OCI-LY1 (cell line): Measurements from ENCODE around the gene PIBF1.
"Not testable (repeated sequence)": the region's sequence is repeated elsewhere in the genome, so short reads cannot be mapped to it uniquely, and the experiment has no call there.

ENCODE experiments used
- H2AFZ ChIP-seq: fragments of 200-600 bp; sonication (generic), shearing (Covaris generic); 2 replicates; pipeline ENCODE4 v1.6.0; 2014; ENCODE audit warnings: antibody characterized with exemption, mild to moderate bottlenecking, low read length
- H3F3A ChIP-seq: fragments of 200-600 bp; sonication (generic), shearing (Covaris generic); 2 replicates; pipeline ENCODE4 v1.6.0; 2014; ENCODE audit warnings: mild to moderate bottlenecking, antibody characterized with exemption, low read length, moderate library complexity; ENCODE audit not compliant: insufficient read depth
- H3K27ac ChIP-seq: fragments of 200-600 bp; sonication (generic); 2 replicates; pipeline ENCODE4 v1.5.1; 2014; ENCODE audit warnings: low read length, mixed run types, mild to moderate bottlenecking, low read depth; ENCODE audit not compliant: poor library complexity, severe bottlenecking
- H3K27me3 ChIP-seq: fragments of 200-600 bp; sonication (generic); 2 replicates; pipeline ENCODE4 v1.6.0; 2014; ENCODE audit warnings: antibody characterized with exemption, mild to moderate bottlenecking, low read length, moderate library complexity; ENCODE audit not compliant: insufficient read depth
- H3K36me3 ChIP-seq: fragments of 200-600 bp; sonication (generic); 2 replicates; pipeline ENCODE4 v1.6.1; 2014; ENCODE audit warnings: mild to moderate bottlenecking, antibody characterized with exemption, low read length, moderate library complexity, mixed read lengths; ENCODE audit not compliant: insufficient read depth
- H3K4me1 ChIP-seq: fragments of 200-600 bp; sonication (generic); 2 replicates; pipeline ENCODE4 v1.5.1; 2014; ENCODE audit warnings: mild to moderate bottlenecking, low read length, moderate library complexity; ENCODE audit not compliant: insufficient read depth, severe bottlenecking
- H3K4me2 ChIP-seq: fragments of 200-600 bp; sonication (generic), shearing (Covaris generic); 2 replicates; pipeline ENCODE4 v1.6.1; 2014; ENCODE audit warnings: low read length
- H3K4me3 ChIP-seq: fragments of 200-600 bp; sonication (generic); 2 replicates; pipeline ENCODE4 v1.5.1; 2014; ENCODE audit warnings: low read length, low read depth, mild to moderate bottlenecking, mixed read lengths; ENCODE audit not compliant: poor library complexity, severe bottlenecking
- H3K79me2 ChIP-seq: fragments of 200-600 bp; shearing (Covaris generic); 2 replicates; pipeline ENCODE4 v1.6.1; 2016; ENCODE audit warnings: mixed run types, low read length, mixed read lengths; ENCODE audit not compliant: insufficient read depth
- H3K9ac ChIP-seq: fragments of 200-600 bp; sonication (generic), shearing (Covaris generic); 2 replicates; pipeline ENCODE4 v1.6.1; 2014; ENCODE audit warnings: mild to moderate bottlenecking, low read length, mixed read lengths
- H3K9me2 ChIP-seq: fragments of 200-600 bp; sonication (generic), shearing (Covaris generic); 2 replicates; pipeline ENCODE4 v1.6.1; 2014; ENCODE audit warnings: low read depth, mild to moderate bottlenecking, low read length, mixed read lengths
- H3K9me3 ChIP-seq: fragments of 200-600 bp; shearing (Covaris generic); 2 replicates; pipeline ENCODE4 v1.6.1; 2014; ENCODE audit warnings: low read length, mixed read lengths
- H4K20me1 ChIP-seq: fragments of 200-600 bp; sonication (generic), shearing (Covaris generic); 2 replicates; pipeline ENCODE4 v1.6.0; 2016; ENCODE audit warnings: mild to moderate bottlenecking, low read length; ENCODE audit not compliant: insufficient read depth
- EZH2 ChIP-seq: fragments of 200-600 bp; sonication (generic), shearing (Covaris generic); IDR thresholded peaks from 2 replicates; pipeline ENCODE4 v1.8.0; 2017; ENCODE audit warnings: borderline replicate concordance, mixed run types, mild to moderate bottlenecking, antibody characterized with exemption, low read length, moderate library complexity, mixed read lengths
- TF ChIP-seq, protein P1 (sequence below): fragments of 200-600 bp; sonication (generic), shearing (Covaris generic); IDR thresholded peaks from 2 replicates; pipeline ENCODE4 v1.5.1; 2017; ENCODE audit warnings: mild to moderate bottlenecking, antibody characterized with exemption, low read length, moderate library complexity, mixed read lengths

PIBF1 gene

DNA sequence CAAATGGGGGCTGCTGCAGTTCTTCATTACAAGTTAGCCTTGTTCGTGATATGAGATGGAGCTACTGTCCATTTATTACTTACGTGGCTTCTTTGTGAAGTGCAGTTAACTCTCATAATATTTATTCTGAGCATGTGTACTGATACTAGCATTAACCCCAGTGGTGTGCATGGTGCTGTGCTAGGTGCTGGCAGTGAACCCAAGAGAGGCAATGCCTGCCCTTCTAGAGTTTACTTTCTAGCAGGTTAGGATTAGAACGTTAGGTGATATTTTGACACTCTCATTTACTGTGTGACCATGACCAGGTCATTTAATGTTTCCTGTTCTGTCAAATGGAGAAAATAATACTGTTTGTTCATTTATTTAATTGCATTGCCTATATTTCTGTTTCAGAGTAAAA is 16.9 kb downstream of the PIBF1 start:
- no peak overlapping the region for H3K4me2 ChIP-seq
- H2AFZ ChIP-seq, result no peak overlapping the region
- H3K27me3 ChIP-seq, result no peaks in the 10 kb centered on the region
- H4K20me1 ChIP-seq, result no peaks in the 10 kb centered on the region
- H3K4me1 ChIP-seq, result no peaks in the 10 kb centered on the region
- H3K9me3 ChIP-seq, result no peaks in the 10 kb centered on the region
- H3K36me3 ChIP-seq, result peaks cover 70% of the 10 kb centered on the region
- no peaks in the 10 kb centered on the region for H3K9me2 ChIP-seq
- no peak overlapping the region for H3K9ac ChIP-seq
- TF ChIP-seq, protein P1, sequence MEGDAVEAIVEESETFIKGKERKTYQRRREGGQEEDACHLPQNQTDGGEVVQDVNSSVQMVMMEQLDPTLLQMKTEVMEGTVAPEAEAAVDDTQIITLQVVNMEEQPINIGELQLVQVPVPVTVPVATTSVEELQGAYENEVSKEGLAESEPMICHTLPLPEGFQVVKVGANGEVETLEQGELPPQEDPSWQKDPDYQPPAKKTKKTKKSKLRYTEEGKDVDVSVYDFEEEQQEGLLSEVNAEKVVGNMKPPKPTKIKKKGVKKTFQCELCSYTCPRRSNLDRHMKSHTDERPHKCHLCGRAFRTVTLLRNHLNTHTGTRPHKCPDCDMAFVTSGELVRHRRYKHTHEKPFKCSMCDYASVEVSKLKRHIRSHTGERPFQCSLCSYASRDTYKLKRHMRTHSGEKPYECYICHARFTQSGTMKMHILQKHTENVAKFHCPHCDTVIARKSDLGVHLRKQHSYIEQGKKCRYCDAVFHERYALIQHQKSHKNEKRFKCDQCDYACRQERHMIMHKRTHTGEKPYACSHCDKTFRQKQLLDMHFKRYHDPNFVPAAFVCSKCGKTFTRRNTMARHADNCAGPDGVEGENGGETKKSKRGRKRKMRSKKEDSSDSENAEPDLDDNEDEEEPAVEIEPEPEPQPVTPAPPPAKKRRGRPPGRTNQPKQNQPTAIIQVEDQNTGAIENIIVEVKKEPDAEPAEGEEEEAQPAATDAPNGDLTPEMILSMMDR, result no peak
- TF ChIP-seq EZH2, result no peak
- H3F3A ChIP-seq, result no peaks in the 10 kb centered on the region
- H3K79me2 ChIP-seq, result no peaks in the 10 kb centered on the region
- H3K27ac ChIP-seq, result no peak overlapping the region
- no peak overlapping the region for H3K4me3 ChIP-seq

DNA sequence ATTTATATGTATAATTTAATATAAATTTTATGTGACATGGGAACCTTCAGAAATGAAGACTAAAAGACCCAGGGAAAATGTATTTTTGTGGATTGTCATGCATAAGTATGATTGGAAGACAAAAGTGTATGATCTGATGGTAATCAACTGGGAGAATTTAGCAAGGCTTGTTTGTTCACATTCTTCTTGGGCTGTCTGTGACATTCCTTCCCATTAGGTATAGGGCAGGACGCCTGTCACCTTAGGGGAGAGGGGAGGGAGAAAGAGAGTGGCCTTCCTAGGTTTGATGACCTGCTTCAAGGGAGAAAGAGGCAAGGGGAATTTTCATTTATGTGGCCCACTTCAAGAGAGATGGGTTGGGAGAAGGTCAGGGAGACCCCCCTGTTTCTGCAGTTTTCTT is 22.4 kb downstream of the PIBF1 start:
- Histone ChIP-seq H3K9ac (no peak overlapping the region), H3K4me2 (no peak overlapping the region), H3K9me3 (no peaks in the 10 kb centered on the region), H3K27ac (no peak overlapping the region), H3K9me2 (no peaks in the 10 kb centered on the region), H3K27me3 (no peaks in the 10 kb centered on the region), H3K36me3 (peaks cover 42% of the 10 kb centered on the region), H4K20me1 (no peaks in the 10 kb centered on the region), H3K79me2 (no peaks in the 10 kb centered on the region), H3K4me3 (no peak overlapping the region), H3F3A (no peaks in the 10 kb centered on the region), H2AFZ (no peak overlapping the region), H3K4me1 (no peaks in the 10 kb centered on the region)
- TF ChIP-seq EZH2, result no peak
- TF ChIP-seq, protein P1, result no peak

DNA sequence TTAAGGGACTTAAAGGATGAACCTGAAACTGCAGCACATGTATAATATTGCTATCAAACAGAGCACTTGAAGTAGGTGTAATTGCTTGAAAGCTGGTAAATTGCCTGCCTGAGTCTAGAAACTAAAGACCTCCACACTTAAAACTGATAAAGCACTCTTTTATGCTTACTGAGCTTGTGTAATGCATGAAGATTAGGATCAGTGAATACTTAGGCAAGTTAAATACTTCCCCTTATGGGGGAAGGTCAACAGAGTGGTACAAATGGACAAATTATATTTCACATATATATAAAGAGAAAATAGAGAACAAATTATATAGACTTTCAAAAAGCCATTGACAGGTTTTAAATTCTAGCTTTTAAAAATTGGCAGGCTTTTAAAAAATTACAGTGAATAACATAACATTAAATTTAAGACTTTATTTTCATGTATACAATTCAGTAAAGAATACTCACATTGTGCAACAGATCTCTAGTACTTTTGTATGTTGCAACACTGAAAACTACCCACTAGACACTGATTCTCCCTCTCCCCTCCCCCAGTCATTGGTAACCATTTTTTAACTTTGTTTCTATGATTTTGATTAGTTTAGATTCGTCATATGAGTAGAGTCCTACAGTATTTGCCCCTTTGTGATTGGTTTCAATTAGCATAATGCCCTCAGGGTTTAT is 23.9 kb downstream of the PIBF1 start:
- H3K27ac ChIP-seq, result no peak overlapping the region
- no peak overlapping the region for H3K9ac ChIP-seq
- no peaks in the 10 kb centered on the region for H3K9me2 ChIP-seq
- no peak overlapping the region for H3K4me2 ChIP-seq
- H3K79me2 ChIP-seq, result no peaks in the 10 kb centered on the region
- no peak overlapping the region for H3K4me3 ChIP-seq
- no peaks in the 10 kb centered on the region for H3K4me1 ChIP-seq
- H3K9me3 ChIP-seq, result no peaks in the 10 kb centered on the region
- no peaks in the 10 kb centered on the region for H3K27me3 ChIP-seq
- no peaks in the 10 kb centered on the region for H4K20me1 ChIP-seq
- no peak overlapping the region for H2AFZ ChIP-seq
- TF ChIP-seq, protein P1, result no peak
- no peak for TF ChIP-seq EZH2
- H3F3A ChIP-seq, result no peaks in the 10 kb centered on the region
- H3K36me3 ChIP-seq, result peaks cover 31% of the 10 kb centered on the region

DNA sequence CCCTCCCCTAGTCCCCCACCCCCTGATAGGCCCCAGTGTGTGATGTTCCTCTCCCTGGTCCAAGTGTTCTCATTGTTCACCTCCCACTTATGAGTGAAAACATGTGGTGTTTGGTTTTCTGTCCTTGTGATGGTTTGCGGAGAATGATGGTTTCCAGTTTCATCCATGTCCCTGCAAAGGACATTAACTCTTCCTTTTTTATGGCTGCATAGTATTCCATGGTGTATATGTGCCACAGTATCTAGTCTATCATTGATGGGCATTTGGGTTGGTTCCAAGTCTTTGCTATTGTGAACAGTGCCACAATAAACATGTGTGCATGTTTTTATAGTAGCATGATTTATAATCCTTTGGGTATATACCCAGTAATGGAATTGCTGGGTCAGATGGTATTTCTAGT is 24.6 kb downstream of the PIBF1 start:
- H3K4me2 ChIP-seq, H3K9me3 ChIP-seq, H3F3A ChIP-seq, H3K9ac ChIP-seq, H3K9me2 ChIP-seq, H2AFZ ChIP-seq, H3K4me1 ChIP-seq, H4K20me1 ChIP-seq, H3K27me3 ChIP-seq, H3K27ac ChIP-seq, H3K4me3 ChIP-seq, H3K79me2 ChIP-seq: not testable (repeated sequence)
- H3K36me3 ChIP-seq, result peaks cover 24% of the 10 kb centered on the region
